GM12878 (cell line): ENCODE data around the gene POLRMT. TPM values are rescaled to one million over a fixed set of nuclear protein-coding genes. Genes with fewer than 3 reads are reported as not detected.

Experiments
- ATAC-seq: fragments of 200-7000 bp; cut with Tn5 transposase; 3 replicates; pipeline ENCODE4 v1.9.1; 2020; ENCODE audit warnings: mild to moderate bottlenecking, moderate library complexity
- BruUV-seq: library from RNA; stranded (reverse); fragments of 400-500 nt; replicated peaks from 2 replicates; lab custom pipeline; 2021; lab: Mats Ljungman, UMichigan
- CTCF ChIA-PET: fragments of 300-600 bp; sonication (Branson Sonifier 250); formaldehyde crosslinking; extraction: SDS; loops from one replicate; lab custom pipeline; 2021; ENCODE audit warnings: inconsistent platforms; lab: Yijun Ruan, JAX
- POLR2A ChIA-PET: fragments of 350-600 bp; formaldehyde crosslinking; extraction: SDS; loops from one replicate; lab custom pipeline; 2021; ENCODE audit warnings: inconsistent platforms; lab: Charles Lee
- RAD21 ChIA-PET: fragments of 300-600 bp; sonication (Branson Sonifier 250); formaldehyde crosslinking; loops from one replicate; lab custom pipeline; 2023; ENCODE audit warnings: antibody characterized with exemption; ENCODE audit not compliant: unreplicated experiment; lab: Charles Lee
- SMC1A ChIA-PET: fragments of 300-600 bp; sonication (Branson Sonifier 250); formaldehyde crosslinking; loops from one replicate; lab custom pipeline; 2023; ENCODE audit not compliant: unreplicated experiment, uncharacterized antibody; lab: Charles Lee
- DNase-seq: peaks from one replicate; pipeline ENCODE4 v3.0.0-alpha.2; 2011; ENCODE audit warnings: low read depth, low spot score
- FAIRE-seq: peaks from 3 replicates; lab custom pipeline; 2011; peaks lifted over from hg19 to GRCh38; lab: Jason Lieb, UNC
- H2AFZ ChIP-seq: 2 replicates; pipeline ENCODE4 v1.6.0; 2011; ENCODE audit warnings: low read depth, low read length, control low read depth; ENCODE audit not compliant: control insufficient read depth
- H3K27ac ChIP-seq: 2 replicates; pipeline ENCODE4 v1.5.1; 2011; ENCODE audit warnings: control low read depth; ENCODE audit not compliant: control insufficient read depth, insufficient read depth
- H3K27me3 ChIP-seq, 2 experiments: replicated peaks in 1 of 2; 2 replicates each; pipeline versions ENCODE4 v1.6.0 to v1.6.1; 2011; ENCODE audit warnings: low read length in 1 of 2; ENCODE audit not compliant: control insufficient read depth in 2 of 2, insufficient read depth in 2 of 2
- H3K36me3 ChIP-seq, 2 experiments: 2 replicates each; pipeline ENCODE4 v1.5.1; 2011; ENCODE audit warnings: low read length in 1 of 2; ENCODE audit not compliant: control insufficient read depth in 2 of 2, insufficient read depth in 2 of 2
- H3K4me1 ChIP-seq: 2 replicates; pipeline ENCODE4 v1.6.1; 2011; ENCODE audit warnings: mild to moderate bottlenecking, low read length, moderate library complexity, mixed read lengths; ENCODE audit not compliant: control insufficient read depth, insufficient read depth
- H3K4me2 ChIP-seq: 2 replicates; pipeline ENCODE4 v1.6.0; 2011; ENCODE audit warnings: control low read depth; ENCODE audit not compliant: control insufficient read depth, insufficient read depth
- H3K4me3 ChIP-seq: fragments of 200-600 bp; sonication (generic); 2 replicates; pipeline ENCODE4 v1.5.1; 2016
- H3K79me2 ChIP-seq: 2 replicates; pipeline ENCODE4 v1.6.0; 2011; ENCODE audit warnings: low read length; ENCODE audit not compliant: control insufficient read depth, insufficient read depth
- H3K9ac ChIP-seq: 2 replicates; pipeline ENCODE4 v1.8.0; 2011; ENCODE audit warnings: low read length, control low read depth, mixed read lengths; ENCODE audit not compliant: control insufficient read depth, insufficient read depth
- H3K9me3 ChIP-seq: replicated peaks from 3 replicates; pipeline ENCODE4 v1.5.1; 2011; ENCODE audit warnings: mild to moderate bottlenecking, low read length; ENCODE audit not compliant: control insufficient read depth, insufficient read depth
- H4K20me1 ChIP-seq: 2 replicates; pipeline ENCODE4 v1.6.0; 2011; ENCODE audit not compliant: control insufficient read depth, insufficient read depth
- BRCA1 ChIP-seq: IDR thresholded peaks from 2 replicates; pipeline ENCODE4 v1.6.1; 2011; ENCODE audit warnings: low read depth, low read length, improper control_type of control experiment
- EP300 ChIP-seq, 2 experiments: fragments of 150-350 bp in 1 of 2; IDR thresholded peaks; 2 replicates each; pipeline ENCODE4 v1.6.1; 2011 to 2012; ENCODE audit warnings: low read depth in 2 of 2, low read length in 2 of 2, borderline replicate concordance in 1 of 2, improper control_type of control experiment in 1 of 2, inconsistent platforms in 1 of 2; ENCODE audit not compliant: control insufficient read depth in 1 of 2
- ETV6 ChIP-seq, 2 experiments: fragments of 450-650 bp in 1 of 2; IDR thresholded peaks in 1 of 2; conservative IDR thresholded peaks in 1 of 2; 2 replicates each; pipeline ENCODE4 v1.6.1; 2014; ENCODE audit warnings: antibody characterized with exemption in 1 of 2, borderline replicate concordance in 1 of 2, low read depth in 1 of 2, mild to moderate bottlenecking in 1 of 2, moderate library complexity in 1 of 2
- FOS ChIP-seq: IDR thresholded peaks from 3 replicates; pipeline ENCODE4 v1.6.1; 2011; ENCODE audit warnings: borderline replicate concordance; ENCODE audit not compliant: insufficient read length; ENCODE audit errors: extremely low read depth
- IKZF2 ChIP-seq, 2 experiments: fragments of 450-650 bp; IDR thresholded peaks; 2 replicates each; pipeline ENCODE4 v1.6.1; 2017; ENCODE audit warnings: mild to moderate bottlenecking in 2 of 2, moderate library complexity in 2 of 2
- MXI1 ChIP-seq: fragments of 150-350 bp; IDR thresholded peaks from 2 replicates; pipeline ENCODE4 v1.6.1; 2011; ENCODE audit warnings: low read depth, mild to moderate bottlenecking, inconsistent platforms, low read length, improper control_type of control experiment
- NR2F1 ChIP-seq: fragments of 450-650 bp; conservative IDR thresholded peaks from 2 replicates; pipeline ENCODE4 v1.6.1; 2017; ENCODE audit warnings: mild to moderate bottlenecking
- PAX8 ChIP-seq: fragments of 450-650 bp; IDR thresholded peaks from 2 replicates; pipeline ENCODE4 v1.6.1; 2017; ENCODE audit warnings: mild to moderate bottlenecking, moderate library complexity
- RAD21 ChIP-seq: IDR thresholded peaks from 2 replicates; pipeline ENCODE4 v1.6.1; 2011; ENCODE audit warnings: mild to moderate bottlenecking, low read depth, low read length, moderate library complexity; ENCODE audit not compliant: insufficient read depth
- SREBF1 ChIP-seq: IDR thresholded peaks from 2 replicates; pipeline ENCODE4 v1.6.1; 2012; ENCODE audit warnings: mild to moderate bottlenecking, low read length
- ZNF622 ChIP-seq: fragments of 450-650 bp; IDR thresholded peaks from 2 replicates; pipeline ENCODE4 v1.6.1; 2017; ENCODE audit warnings: mild to moderate bottlenecking, inconsistent platforms
- WGBS: methylation state at CpG from one replicate; pipeline ENCODE4 v1.1.6; 2016; ENCODE audit warnings: low lambda C conversion rate; ENCODE audit not compliant: insufficient replicate concordance, insufficient coverage; ENCODE audit errors: missing lambda C conversion rate; 5-methylcytosine and 5-hydroxymethylcytosine counted together
- in situ Hi-C: fragments of 300-500 bp; cut with MboI; formaldehyde crosslinking; loops from 9 replicates; pipeline ENCODE4 v1.14.3; 2018; ENCODE audit warnings: mixed read lengths
- intact Hi-C: fragments of 100-400 bp; cut with micrococcal nuclease; formaldehyde crosslinking; loops from one replicate; pipeline ENCODE4 v1.14.2; 2022; ENCODE audit not compliant: unreplicated experiment
- polyA plus RNA-seq, 11 experiments: library from polyadenylated mRNA; depleted of rRNA in 4 of 11; unstranded in 6 of 11; stranded (reverse) in 5 of 11; fragments of >200 nt; fragmentation: Nextera tagmentation in 4 of 11; fragmentation: Illumina TruSeq in 1 of 11; extraction: Ambion mirVana in 4 of 11; extraction: Trizol in 1 of 11; gene quantifications; 1 replicate in 1 of 11; 2 replicates in 10 of 11; pipeline versions ENCODE4 v1.2.1 to v1.2.3, GENCODE V29; 2011 to 2016; ENCODE audit warnings: inconsistent platforms in 2 of 11, missing spikeins in 2 of 11, low read depth in 1 of 11
- total RNA-seq, 4 experiments: library from RNA; depleted of rRNA in 3 of 4; stranded (reverse); fragments of >200 nt in 3 of 4; fragmentation: Illumina TruSeq in 1 of 4; extraction: Trizol in 1 of 4; gene quantifications; 2 replicates each; pipeline versions ENCODE4 v1.2.1 to v1.2.3, GENCODE V29; 2013 to 2021
- TF ChIP-seq, protein P1 (sequence below): fragments of 450-650 bp; IDR thresholded peaks from 2 replicates; pipeline ENCODE4 v1.6.1; 2018; ENCODE audit warnings: borderline replicate concordance, mild to moderate bottlenecking; ENCODE audit not compliant: partially characterized antibody
- TF ChIP-seq, protein P2 (sequence below): IDR thresholded peaks from 2 replicates; pipeline ENCODE4 v1.6.1; 2012; ENCODE audit warnings: improper control_type of control experiment, low read depth, low read length; ENCODE audit not compliant: insufficient replicate concordance

Gene POLRMT
- total and polyA plus RNA-seq, 10 of the 15 experiments (the other 5 are each of a cell fraction or from before 2014, with no cell fraction given) = 9.9 to 57.6 (median 34.6) TPM

- in situ Hi-C loops = no loop called here
- peak; percentile 94 for FAIRE-seq
- peak overlapping the region; percentile 90 for H3K27ac ChIP-seq
- peak; percentile 67 for ATAC-seq
- ChIA-PET RAD21 (interaction anchor here (0.5 to 1.4 kb wide), 5 partner anchors 11 to 201 kb away, joined by 3 to 9 read pairs (median 3); no protein-coding TSS in a partner anchor), SMC1A (interaction anchor here (0.7 to 1.3 kb wide), 3 partner anchors 67 to 78 kb away, joined by 3 to 4 read pairs (median 4); no protein-coding TSS in a partner anchor), POLR2A (interaction anchor here (0.8 kb wide), 1 partner anchor 59 kb away, joined by 4 read pairs; no protein-coding TSS in a partner anchor), CTCF (interaction anchor here (1.0 to 1.7 kb wide), 3 partner anchors 29 to 75 kb away, joined by 3 to 18 read pairs (median 9); partner anchors contain the start of gene POLRMT)
- H3K4me3 ChIP-seq = peak overlapping the region; percentile 98
- H2AFZ ChIP-seq = no peak overlapping the region; the same call in 1 of the 2 replicates
- intact Hi-C loops = loop anchor here (2.0 kb wide), 1 partner anchor 18 kb away; no protein-coding TSS in a partner anchor
- BruUV-seq = no TSS peak
- H3K9me3 ChIP-seq = no peaks in the 10 kb centered on the region; the same call in 2 of the 3 replicates
- WGBS = under 1% methylated on average over 77 of the region's 81 CpGs
- H3K4me1 ChIP-seq = peaks cover 19% of the 10 kb centered on the region
- peaks cover 12% of the 10 kb centered on the region for H4K20me1 ChIP-seq
- H3K79me2 ChIP-seq = peaks cover 56% of the 10 kb centered on the region
- H3K9ac ChIP-seq = peak overlapping the region; percentile 95
- H3K4me2 ChIP-seq = peak overlapping the region; percentile 98
- H3K27me3 ChIP-seq = no peaks in the 10 kb centered on the region
- no peak for DNase-seq
- peaks cover 0 to 15% of the 10 kb centered on the region in 2 experiments; a peak in 3 of 4 replicates for H3K36me3 ChIP-seq
- TF ChIP-seq RAD21 = no peak
- no peak for TF ChIP-seq PAX8
- TF ChIP-seq MXI1 = peak; percentile 78
- TF ChIP-seq EP300 (IDR thresholded peaks at IDR 0.05; ENCODE audit: borderline replicate concordance in 1 of 2, control insufficient read depth in 1 of 2, low read depth in 2 of 2, low read length in 2 of 2) = no peak
- no peak for TF ChIP-seq IKZF2 (IDR thresholded peaks at IDR 0.05)
- no peak for TF ChIP-seq FOS
- no peak for TF ChIP-seq SREBF1
- TF ChIP-seq, protein P1, sequence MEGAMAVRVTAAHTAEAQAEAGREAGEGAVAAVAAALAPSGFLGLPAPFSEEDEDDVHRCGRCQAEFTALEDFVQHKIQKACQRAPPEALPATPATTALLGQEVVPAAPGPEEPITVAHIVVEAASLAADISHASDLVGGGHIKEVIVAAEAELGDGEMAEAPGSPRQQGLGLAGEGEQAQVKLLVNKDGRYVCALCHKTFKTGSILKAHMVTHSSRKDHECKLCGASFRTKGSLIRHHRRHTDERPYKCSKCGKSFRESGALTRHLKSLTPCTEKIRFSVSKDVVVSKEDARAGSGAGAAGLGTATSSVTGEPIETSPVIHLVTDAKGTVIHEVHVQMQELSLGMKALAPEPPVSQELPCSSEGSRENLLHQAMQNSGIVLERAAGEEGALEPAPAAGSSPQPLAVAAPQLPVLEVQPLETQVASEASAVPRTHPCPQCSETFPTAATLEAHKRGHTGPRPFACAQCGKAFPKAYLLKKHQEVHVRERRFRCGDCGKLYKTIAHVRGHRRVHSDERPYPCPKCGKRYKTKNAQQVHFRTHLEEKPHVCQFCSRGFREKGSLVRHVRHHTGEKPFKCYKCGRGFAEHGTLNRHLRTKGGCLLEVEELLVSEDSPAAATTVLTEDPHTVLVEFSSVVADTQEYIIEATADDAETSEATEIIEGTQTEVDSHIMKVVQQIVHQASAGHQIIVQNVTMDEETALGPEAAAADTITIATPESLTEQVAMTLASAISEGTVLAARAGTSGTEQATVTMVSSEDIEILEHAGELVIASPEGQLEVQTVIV = no peak
- no peak for TF ChIP-seq BRCA1
- 0 out of 2 replicates have a peak, but pooled peaks have one; percentile 15 for TF ChIP-seq NR2F1
- 0 out of 4 replicates have a peak, but pooled peaks of 1 of the 2 experiments have one; percentile 9 for TF ChIP-seq ETV6 (conservative IDR thresholded peaks at IDR 0.05 in 1 of 2, IDR thresholded peaks at IDR 0.05 in 1 of 2; ENCODE audit: borderline replicate concordance in 1 of 2, low read depth in 1 of 2)
- TF ChIP-seq, protein P2, sequence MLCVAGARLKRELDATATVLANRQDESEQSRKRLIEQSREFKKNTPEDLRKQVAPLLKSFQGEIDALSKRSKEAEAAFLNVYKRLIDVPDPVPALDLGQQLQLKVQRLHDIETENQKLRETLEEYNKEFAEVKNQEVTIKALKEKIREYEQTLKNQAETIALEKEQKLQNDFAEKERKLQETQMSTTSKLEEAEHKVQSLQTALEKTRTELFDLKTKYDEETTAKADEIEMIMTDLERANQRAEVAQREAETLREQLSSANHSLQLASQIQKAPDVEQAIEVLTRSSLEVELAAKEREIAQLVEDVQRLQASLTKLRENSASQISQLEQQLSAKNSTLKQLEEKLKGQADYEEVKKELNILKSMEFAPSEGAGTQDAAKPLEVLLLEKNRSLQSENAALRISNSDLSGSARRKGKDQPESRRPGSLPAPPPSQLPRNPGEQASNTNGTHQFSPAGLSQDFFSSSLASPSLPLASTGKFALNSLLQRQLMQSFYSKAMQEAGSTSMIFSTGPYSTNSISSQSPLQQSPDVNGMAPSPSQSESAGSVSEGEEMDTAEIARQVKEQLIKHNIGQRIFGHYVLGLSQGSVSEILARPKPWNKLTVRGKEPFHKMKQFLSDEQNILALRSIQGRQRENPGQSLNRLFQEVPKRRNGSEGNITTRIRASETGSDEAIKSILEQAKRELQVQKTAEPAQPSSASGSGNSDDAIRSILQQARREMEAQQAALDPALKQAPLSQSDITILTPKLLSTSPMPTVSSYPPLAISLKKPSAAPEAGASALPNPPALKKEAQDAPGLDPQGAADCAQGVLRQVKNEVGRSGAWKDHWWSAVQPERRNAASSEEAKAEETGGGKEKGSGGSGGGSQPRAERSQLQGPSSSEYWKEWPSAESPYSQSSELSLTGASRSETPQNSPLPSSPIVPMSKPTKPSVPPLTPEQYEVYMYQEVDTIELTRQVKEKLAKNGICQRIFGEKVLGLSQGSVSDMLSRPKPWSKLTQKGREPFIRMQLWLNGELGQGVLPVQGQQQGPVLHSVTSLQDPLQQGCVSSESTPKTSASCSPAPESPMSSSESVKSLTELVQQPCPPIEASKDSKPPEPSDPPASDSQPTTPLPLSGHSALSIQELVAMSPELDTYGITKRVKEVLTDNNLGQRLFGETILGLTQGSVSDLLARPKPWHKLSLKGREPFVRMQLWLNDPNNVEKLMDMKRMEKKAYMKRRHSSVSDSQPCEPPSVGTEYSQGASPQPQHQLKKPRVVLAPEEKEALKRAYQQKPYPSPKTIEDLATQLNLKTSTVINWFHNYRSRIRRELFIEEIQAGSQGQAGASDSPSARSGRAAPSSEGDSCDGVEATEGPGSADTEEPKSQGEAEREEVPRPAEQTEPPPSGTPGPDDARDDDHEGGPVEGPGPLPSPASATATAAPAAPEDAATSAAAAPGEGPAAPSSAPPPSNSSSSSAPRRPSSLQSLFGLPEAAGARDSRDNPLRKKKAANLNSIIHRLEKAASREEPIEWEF = no peak
- TF ChIP-seq ZNF622 = no peak
Observed at GRCh38 chr19:662207-662961, 29.0 kb upstream of the POLRMT start.
